HG03066 (cell line): ENCODE data around the gene ENOX1.

Experiments used
- ATAC-seq: cut with Tn5 transposase; IDR thresholded peaks from one replicate; pipeline ENCODE4 v1.9.1; 2021; ENCODE audit warnings: low read depth; ENCODE audit not compliant: unreplicated experiment

ENOX1 gene

GRCh38 chr13:43492745-43493144 is 294.0 kb downstream of the ENOX1 start:
- ATAC-seq = no peak

GRCh38 chr13:43492311-43492710 is 294.5 kb downstream of the ENOX1 start:
- no peak for ATAC-seq

GRCh38 chr13:43489233-43489632 is 297.5 kb downstream of the ENOX1 start:
- ATAC-seq = no peak

- no peak for ATAC-seq
Observed at GRCh38 chr13:43487885-43488284, 298.9 kb downstream of the ENOX1 start.

GRCh38 chr13:43487461-43487860 is 299.3 kb downstream of the ENOX1 start:
- ATAC-seq = no peak

GRCh38 chr13:43484432-43485225 is 302.1 kb downstream of the ENOX1 start:
- ATAC-seq = no peak

- ATAC-seq = no peak
Observed at GRCh38 chr13:43483930-43484329, 302.8 kb downstream of the ENOX1 start.

GRCh38 chr13:43482641-43483040 is 304.1 kb downstream of the ENOX1 start:
- ATAC-seq = no peak

- no peak for ATAC-seq
Observed at GRCh38 chr13:43482026-43482425, 304.7 kb downstream of the ENOX1 start.

- no peak for ATAC-seq
Observed at GRCh38 chr13:43478902-43479301, 307.9 kb downstream of the ENOX1 start.

GRCh38 chr13:43478211-43478610 is 308.6 kb downstream of the ENOX1 start:
- no peak for ATAC-seq

- ATAC-seq = no peak
Observed at GRCh38 chr13:43475140-43475539, 311.6 kb downstream of the ENOX1 start.

GRCh38 chr13:43473437-43473836 is 313.3 kb downstream of the ENOX1 start:
- no peak for ATAC-seq

- no peak for ATAC-seq
Observed at GRCh38 chr13:43472980-43473379, 313.8 kb downstream of the ENOX1 start.

GRCh38 chr13:43472339-43472738 is 314.4 kb downstream of the ENOX1 start:
- ATAC-seq = no peak

- no peak for ATAC-seq
Observed at GRCh38 chr13:43470610-43471009, 316.2 kb downstream of the ENOX1 start.

- no peak for ATAC-seq
Observed at GRCh38 chr13:43469791-43470190, 317.0 kb downstream of the ENOX1 start.

- ATAC-seq = no peak
Observed at GRCh38 chr13:43464578-43465264, 322.1 kb downstream of the ENOX1 start.

GRCh38 chr13:43448605-43449336 is 338.0 kb downstream of the ENOX1 start:
- ATAC-seq = no peak

GRCh38 chr13:43446126-43446525 is 340.6 kb downstream of the ENOX1 start:
- no peak for ATAC-seq

- no peak for ATAC-seq
Observed at GRCh38 chr13:43445668-43446067, 341.1 kb downstream of the ENOX1 start.
